Left ventricle myocardium superior (tissue), 1 donor: Measurements from ENCODE around the gene FBXO31. TPM values are rescaled to one million over a fixed set of nuclear protein-coding genes. Genes with fewer than 3 reads are reported as not detected.
A peak's percentile ranks its signal among the peaks of the same experiment; 100 is the strongest.

ENCODE experiments used
- ATAC-seq: fragments of 200-7000 bp; cut with Tn5 transposase; one replicate; pipeline ENCODE4 v1.9.1; 2020; ENCODE audit warnings: mild to moderate bottlenecking, moderate library complexity
- DNase-seq: peaks from one replicate; pipeline ENCODE4 v3.0.0-alpha.2; 2020
- intact Hi-C: fragments of 100-400 bp; cut with micrococcal nuclease; formaldehyde crosslinking; loops from one replicate; pipeline ENCODE4 v1.11.0; 2022
- total RNA-seq: library from RNA; stranded (reverse); fragmentation: NEBNext Ultra II Directional; extraction: Animal tissue kit (Norgen Biotek cat#: 25700); gene quantifications from one replicate; pipeline ENCODE4 v1.2.1, GENCODE V29; 2021
- donor health status: DM: no; HTN: yes; CAD: no; lungs with severe emphysema.

Gene FBXO31
- total RNA-seq, 1 donor from 2014 or later = 71.7 TPM

DNA sequence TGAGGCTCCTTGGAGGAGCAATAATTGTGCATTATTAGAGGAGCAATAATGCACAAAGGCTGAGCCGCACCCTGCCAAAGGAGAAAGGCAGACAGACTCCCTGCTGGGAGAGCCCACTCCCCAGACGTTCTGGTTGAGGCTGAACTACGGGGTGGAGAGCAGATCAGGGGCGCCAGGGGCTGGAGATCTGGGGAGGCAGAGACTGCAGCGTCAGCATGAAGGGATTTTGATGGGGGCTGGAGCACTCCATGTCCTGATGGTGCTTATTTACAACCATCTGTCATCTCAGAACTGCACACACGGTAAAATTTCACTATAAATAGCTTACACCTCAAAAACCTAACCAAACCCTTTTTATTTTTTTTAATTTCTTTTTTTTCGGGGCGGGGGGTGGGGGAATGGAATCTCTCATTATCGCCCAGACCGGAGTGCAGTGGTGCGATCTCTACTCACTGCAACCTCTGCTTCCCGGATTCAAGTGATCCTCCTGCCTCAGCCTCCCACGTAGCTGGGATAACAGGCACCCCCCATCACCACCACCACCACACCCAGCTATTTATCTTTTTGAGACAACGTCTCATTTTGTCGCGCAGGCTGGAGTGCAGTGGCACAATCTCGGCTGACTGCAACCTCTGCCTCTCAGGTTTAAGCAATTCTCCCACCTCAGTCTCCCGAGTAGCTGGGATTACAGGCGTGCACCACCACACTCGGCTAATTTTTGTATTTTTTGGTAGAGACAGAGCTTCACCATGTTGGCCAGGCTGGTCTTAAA lies 62.1 kb downstream of the FBXO31 start:
- intact Hi-C loops = no loop called here
- ATAC-seq (no peak), DNase-seq (no peak)

DNA sequence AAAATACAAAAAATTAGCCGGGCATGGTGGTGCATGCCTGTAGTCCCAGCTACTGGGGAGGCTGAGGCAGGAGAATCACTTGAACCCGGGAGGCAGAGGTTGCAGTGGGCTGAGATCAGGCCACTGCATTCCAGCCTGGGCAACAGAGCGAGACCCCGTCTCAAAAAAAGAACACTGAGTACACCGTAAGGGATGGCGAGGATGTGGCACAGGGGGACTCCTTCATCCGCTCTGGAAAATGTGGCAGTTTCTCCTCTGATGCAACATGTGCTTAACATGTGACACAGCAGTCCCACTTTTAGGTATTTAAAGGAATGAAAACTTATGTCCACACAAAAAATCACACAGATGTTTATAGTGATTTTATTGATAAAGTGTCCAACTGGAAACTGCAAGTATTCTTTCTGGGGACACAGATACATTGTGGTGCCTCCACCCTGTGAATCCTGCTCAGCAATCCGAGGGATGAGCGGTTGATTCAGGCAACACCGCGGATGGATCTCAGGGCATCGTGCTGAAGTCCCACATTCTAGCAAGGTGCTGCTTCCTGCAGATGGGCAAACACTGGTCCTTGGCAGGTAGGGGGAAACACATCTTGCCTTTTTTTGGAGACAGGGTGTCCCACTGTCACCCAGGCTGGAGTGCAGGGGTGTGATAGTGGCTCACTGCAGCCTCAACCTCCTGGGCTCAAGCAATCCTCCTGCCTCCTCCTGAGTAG lies 62.9 kb downstream of the FBXO31 start:
- intact Hi-C loops = no loop called here
- DNase-seq (no peak), ATAC-seq (no peak)

DNA sequence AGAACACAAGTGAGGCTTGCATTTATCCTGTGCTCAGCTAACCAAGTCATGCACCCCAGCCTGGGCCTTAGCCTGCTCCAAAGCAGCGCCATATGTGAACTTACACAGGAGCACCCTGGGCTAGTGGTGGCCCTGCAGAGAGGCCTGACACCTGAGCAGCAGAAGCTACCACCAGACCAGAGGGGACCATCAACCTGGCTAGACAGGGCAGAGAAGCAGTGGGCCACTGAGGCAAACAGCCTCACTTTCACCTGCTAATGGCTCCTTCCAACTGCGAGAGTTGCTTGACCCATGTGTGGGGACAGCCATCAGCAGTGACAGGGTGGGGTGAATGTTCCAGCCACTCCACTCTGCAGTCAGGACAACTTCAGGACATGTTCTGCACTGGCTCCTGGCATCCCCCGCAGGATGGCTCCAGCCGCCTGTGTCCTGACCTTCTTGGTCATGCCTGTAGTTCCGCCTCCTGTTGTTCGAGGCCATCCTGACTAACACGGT lies 63.5 kb downstream of the FBXO31 start:
- ATAC-seq = no peak
- intact Hi-C loops = no loop called here
- no peak for DNase-seq

DNA sequence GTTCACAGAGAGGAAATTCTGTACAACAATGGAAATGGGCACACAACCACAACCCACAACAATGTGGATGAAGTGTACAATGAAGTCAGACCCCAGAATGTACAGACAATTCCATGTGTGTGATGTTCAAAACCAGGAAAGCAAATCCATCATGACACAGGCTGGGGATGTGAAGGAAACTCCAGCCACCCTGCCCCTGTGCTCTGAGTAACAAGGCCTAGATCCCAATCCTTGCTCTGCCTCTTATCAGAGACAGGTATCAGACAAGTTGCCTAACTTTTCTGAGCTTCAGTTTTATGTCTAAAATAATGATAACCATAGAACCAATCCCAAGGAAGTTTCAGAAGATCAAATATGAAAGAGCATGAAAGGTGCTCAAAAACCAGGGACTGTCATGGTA lies 64.6 kb downstream of the FBXO31 start:
- ATAC-seq (no peak), DNase-seq (no peak)
- intact Hi-C loops = no loop called here

DNA sequence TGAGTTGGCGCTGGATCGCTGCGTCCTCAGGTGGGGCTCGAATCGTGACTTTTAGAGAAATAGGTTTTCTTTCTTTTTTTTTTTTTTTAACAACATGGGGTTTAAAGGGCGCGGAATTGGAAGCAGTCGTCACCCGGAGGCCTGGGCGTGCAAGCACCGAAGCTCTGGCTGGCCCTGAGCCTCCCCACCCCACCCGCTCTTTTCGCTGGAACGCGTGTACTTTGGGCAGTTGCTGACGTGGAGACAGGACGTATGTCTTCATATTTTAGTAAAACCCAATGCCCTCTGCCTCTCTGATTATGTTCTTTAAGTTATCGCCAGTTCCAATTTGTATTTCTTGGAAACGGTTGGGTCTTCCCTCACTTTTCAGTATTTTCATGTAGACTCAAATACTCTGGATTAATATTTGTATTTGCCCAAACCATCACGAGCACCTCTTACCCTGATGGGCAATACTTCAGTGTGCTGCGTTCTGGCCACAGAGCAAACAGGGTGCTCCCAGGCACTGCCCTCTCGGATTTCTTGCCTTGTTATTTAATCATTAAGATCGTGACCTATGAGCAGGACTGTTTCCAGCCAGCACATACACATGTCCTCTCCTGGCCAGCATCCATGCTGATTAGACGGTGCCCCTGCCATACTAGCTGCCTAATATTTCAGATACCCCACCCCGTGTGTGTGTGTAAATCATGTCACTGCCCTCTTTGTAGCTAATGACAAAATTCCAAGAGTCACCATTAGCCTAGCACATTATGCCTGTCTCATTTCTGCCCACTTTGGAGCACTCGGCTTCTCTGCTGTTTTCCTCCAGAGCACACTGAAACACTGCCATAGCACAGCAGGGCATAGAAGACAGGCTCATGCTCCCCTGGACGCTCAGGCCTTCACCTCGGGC lies 65.6 kb downstream of the FBXO31 start:
- ATAC-seq = peak; percentile 39
- peak; percentile 59 for DNase-seq
- intact Hi-C loops = no loop called here

DNA sequence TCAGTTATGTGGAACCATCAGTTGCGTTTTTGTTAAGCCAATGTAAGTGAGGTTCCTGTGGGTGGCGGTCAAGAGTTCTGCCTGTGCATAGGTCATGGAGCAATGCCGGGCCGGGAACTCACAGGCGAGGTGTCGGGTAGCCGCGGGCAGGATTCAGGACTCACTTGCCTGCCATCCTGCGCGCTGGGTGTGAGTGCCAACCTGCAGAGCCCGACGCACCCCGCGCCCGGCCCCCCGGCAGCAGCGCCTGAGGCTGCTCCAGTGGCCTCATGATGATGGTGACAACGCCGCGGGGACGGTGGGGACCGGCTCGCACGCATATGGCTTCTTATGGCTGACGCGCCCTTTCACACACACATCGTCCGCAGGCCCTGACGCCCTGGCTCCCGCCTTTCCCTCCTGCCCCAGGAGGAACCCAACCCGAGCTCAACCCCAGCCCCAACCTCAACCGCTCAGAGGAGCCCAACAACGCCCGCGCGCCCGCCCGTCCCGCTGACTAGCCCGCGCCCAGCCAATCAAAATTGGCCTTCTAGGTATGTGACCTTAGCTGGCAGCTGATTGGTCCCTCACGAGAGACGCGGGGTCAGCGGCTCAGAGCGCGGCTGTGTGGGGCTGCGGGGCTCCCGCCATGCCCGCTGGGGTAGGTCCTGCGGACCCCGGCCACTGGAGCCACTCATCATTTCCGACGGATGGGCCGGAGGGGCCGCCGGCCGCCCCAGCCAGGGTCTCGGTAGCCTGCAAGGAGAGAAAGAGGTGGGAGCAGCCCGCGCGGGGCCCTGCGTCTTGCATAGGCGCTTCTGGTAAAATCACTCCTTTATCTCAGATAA lies 66.4 kb downstream of the FBXO31 start, which contains the start of gene C16orf95:
Gene C16orf95 (minus strand): TSS at position 470 of the 827 bp plus-strand sequence. CDS start 150 bp downstream, at position 320.
- peak; percentile 99 for ATAC-seq
- intact Hi-C loops = no loop called here
- peak; percentile 96 for DNase-seq

DNA sequence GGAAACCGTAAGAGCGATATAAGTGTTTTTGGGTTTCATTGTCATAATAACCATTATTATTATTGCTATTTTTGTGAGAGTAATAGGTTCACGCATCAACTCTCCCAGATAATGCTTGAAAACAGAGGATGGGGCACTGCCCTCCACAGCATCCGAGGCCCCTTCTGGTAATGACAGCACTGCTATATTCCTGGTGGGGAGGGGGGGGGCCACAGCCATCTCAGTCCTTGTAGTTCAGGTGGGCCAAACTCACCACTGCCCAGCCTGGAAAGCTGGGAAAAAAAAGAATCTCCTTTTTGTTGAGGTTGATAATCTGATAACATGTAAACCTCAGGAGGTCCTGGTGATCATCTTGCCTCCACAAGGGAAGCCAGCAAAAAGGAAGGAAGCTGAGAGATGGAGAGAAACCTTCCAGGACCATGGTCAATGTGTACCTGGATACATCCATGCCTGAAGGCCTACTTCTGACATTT lies 67.1 kb downstream of the FBXO31 start:
- intact Hi-C loops = no loop called here
- DNase-seq = no peak
- ATAC-seq = no peak

DNA sequence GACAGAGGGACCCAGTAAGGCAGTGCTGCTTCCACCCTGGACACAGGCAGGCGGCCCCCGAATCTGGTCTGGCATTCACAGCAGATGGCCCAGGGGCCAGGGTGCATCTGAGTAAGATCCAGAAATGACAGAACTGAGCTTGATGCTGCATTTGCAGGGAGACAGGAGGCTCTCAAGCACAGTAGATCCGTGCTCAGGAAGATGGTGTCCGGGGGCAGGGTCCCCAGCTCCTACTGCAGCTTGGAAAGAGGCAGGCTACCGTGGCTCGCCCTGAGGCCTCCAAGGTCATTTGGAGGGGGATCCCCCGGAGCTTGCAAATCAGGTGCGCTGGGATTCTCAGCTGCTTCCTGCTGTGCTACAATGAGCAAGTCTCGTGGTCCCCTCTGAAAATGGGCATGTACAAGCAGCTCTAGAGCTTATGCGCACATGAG lies 68.6 kb downstream of the FBXO31 start:
- ATAC-seq (no peak), DNase-seq (no peak)
- intact Hi-C loops = no loop called here

DNA sequence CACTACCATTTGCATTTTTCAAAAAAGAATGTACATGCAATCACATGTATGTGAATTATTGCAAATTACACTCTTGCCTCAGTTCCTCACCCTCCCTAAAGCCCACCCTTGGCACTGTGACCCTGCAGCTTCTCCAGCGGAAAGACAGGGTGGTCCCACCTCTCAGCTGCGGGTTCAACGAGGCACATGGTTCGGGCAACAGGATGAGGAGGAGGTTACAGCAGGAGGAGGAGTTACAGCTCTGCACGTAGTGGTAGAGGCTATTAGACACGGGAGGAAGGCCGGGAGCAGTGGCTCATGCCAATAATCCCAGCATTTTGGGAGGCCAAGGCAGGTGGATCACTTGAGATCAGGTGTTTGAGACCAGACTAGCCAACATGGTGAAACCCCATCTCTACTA lies 71.6 kb downstream of the FBXO31 start:
- intact Hi-C loops = no loop called here
- ATAC-seq (no peak), DNase-seq (no peak)

DNA sequence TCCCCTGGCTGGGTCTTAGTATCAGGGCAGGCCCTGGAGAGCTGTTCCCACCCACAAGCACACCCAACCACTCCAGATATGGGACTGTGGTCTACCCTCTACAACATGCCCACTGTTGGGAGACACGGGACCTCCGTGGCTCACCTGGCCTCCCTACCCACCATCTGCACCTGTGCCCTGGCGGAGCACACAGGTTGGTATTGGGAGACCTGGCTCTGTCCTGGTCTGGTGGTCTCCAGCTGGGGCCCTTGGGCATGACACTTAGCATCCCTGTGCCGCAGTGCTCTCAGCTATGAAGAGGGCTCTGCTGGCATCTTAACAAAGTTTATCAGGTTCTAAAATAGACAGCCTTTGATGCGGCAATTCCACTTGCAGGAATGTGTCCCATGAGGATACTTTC lies 72.2 kb downstream of the FBXO31 start:
- intact Hi-C loops = no loop called here
- no peak for ATAC-seq

DNA sequence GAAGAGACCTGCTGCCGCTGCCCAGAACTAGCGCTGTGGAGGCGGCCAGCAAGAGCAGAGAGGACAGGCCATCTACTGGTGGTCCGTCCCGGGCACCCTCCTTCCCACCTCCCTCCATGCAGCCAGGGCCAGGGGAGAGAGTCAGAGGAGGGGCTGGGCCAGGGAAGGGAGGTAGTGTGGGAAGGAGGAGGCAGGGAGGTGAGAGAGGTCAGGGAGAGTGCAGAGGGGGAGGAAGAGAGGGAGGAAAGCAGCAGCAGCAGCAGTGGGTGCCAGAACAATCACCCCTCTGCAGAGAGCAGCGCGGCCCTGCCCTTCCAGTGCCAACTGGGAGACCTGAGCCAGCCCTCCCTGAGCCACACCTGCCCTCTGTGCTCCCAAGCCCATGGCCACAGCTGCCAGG lies 73.0 kb downstream of the FBXO31 start:
- ATAC-seq = no peak
- intact Hi-C loops = no loop called here
- DNase-seq = no peak

More for the DNA sequence above, 72.2 kb downstream of the FBXO31 start:
- no peak for DNase-seq

DNA sequence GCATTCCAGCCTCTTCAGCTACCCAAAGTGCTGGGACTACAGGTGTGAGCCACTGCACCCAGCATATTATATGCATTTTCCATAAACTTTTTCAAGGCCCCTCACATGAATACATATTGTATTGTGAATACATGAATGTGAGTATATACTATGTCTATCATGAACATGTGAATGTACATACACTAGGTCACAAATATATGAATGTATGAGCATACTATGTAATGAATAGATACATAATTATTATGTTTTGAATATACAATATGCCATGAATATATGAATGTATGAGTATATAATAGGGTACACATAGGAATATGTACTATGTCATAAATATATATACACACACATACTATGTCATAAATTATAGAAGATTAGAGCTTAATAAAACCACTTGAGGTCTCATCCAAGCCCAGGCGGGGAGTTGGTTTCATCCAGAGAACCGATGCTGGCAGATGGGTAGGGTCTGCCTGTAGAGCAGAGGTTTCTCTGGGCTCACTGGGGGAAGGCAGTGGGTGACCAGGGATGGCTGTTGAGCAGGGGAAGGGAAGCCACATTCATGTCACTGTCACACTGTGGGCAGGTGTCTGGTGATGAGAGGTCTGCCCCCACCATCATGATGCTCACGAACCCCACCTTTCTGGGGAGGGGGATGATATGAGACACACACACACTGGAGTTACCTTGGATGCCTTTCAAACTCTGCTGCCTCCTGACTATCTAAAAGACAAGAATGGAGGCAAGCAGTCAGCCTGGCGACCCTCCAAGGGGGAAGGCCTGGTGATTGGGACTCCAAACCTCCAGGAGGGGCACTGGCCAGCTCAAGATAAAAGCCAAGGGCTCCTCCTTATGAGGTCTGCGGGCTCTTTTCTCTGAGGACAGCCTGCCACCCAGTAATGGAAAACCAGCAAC lies 73.7 kb downstream of the FBXO31 start:
- intact Hi-C loops = no loop called here
- ATAC-seq = no peak
- DNase-seq = no peak

DNA sequence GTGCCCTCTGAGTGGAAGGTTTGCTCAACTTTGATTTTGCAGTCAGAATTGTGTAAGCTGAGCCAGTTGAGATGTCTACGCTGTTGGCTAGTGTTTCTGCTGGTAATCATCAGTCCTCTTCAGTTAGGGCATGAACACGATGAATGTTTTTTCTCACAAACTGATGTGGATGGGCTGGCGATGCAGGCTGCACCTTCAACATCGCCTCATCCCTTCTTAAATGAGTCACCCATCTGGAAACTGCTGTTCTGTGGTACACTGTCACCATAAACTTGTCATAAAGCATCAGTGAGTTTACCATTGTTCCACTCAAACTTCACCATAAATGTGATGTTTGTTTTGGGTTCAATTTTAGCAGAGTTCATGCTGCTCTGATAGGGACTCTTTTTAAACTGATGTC lies 74.8 kb downstream of the FBXO31 start:
- intact Hi-C loops = no loop called here
- ATAC-seq = no peak
- DNase-seq = no peak

DNA sequence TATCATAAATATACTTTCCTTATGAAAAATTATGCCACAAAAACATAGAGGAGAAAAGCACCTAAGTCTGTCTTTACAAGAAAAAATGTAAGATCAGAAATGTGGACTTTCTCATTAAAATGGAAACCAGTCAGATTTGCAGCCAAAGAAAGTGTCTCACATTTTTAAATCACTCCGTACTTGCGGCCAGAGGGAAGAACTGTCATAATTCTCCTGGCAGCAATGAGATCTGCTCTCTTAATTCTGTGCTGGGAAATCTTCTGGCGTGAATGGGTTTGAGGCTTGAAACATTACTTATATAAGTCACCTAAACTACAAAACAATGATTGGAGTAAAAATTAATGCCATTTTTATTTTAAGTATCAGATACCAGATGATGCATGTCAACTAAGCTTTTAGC lies 77.1 kb downstream of the FBXO31 start:
- DNase-seq = no peak
- intact Hi-C loops = no loop called here
- ATAC-seq = no peak

DNA sequence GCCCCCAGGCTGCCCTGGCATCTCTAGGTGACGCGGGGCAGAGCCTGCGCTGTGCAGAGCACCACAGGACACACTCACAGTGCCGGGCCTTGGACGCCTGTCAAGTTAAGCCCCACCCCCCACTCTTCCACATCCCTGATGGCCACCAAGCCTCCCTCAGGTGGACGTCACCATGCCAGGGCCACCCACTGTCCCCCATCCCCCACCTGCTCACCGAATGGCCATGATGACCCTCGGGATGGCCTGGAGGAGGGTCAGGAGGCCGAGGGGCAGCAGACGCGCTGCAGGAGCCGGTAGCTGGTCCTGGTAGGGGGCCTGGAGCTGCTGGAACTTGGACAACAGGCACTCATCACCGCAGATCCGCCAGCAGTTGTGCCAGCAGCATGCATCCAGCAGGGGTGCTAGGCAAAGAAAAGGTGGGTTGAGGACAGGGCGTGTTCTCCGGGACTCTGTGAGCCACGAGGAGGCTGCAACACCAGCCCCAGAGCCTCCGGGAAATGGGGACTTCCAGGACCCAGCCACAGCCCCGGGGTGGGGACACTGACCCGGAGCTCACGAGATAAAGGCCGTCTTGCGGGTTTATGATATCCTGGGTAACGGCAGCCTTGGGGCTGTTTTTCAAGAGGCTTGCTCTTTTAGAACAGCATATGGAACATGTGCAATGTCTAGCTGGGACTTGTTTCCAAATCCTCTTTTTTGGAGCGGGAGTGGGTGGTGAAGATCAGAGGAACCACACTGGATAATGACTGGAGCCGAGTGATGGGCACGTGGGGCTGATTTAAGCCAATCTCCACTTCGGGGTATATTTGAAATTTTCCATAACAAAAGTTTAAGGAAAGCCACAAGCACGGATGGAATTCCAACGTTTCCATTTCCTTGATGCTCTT lies 77.8 kb downstream of the FBXO31 start:
- no peak for DNase-seq
- ATAC-seq = no peak
- intact Hi-C loops = no loop called here

DNA sequence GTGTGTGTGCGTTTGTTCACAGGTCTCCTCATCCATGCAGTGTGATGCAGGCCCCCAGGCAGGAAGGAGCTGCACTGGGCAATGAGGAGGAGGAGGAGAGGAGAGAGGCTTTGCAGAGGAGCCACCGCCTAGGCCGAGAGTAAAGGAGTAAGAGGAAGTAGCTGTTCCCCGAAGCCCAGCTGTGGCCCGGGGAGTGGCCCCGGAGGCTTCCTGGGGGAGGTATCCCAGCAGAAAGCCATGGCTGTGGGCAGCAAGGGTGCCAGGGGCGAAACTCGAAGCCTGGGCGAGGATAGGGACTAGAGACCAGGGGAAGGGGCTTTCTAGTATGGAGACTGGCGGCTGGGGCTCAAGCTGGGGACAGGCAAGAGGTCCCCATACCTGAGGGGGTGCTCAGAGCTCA lies 78.6 kb downstream of the FBXO31 start:
- no peak for DNase-seq
- intact Hi-C loops = no loop called here
- ATAC-seq = no peak
